Pancreas (tissue), 10 donors: ENCODE measurements around the gene CACNA1C. TPM values are rescaled to one million over a fixed set of nuclear protein-coding genes. Genes with fewer than 3 reads are reported as not detected.

Experiments used
- ATAC-seq, 4 donors: fragments of 200-7000 bp; cut with Tn5 transposase; one replicate each; pipeline versions ENCODE4 v1.8.0 to v1.9.1; 2020; ENCODE audit warnings: mild to moderate bottlenecking in 4 of 4, moderate library complexity in 4 of 4
- DNase-seq, 6 donors: peaks; one replicate each; pipeline ENCODE4 v3.0.0-alpha.2; 2020
- FAIRE-seq: peaks from 2 replicates; lab custom pipeline; 2012; peaks lifted over from hg19 to GRCh38; lab: Jason Lieb, UNC
- H3K27ac ChIP-seq, 4 donors: fragments of 200-600 bp; sonication (generic); 1 replicate in 3 of 4; 2 replicates in 1 of 4; pipeline versions ENCODE4 v1.5.0 to v1.8.0; 2020
- H3K27me3 ChIP-seq, 4 donors: fragments of 200-600 bp; one replicate each; pipeline ENCODE4 v1.8.0; 2021
- H3K36me3 ChIP-seq, 3 donors: fragments of 200-600 bp; sonication (generic) in 1 of 3; one replicate each; pipeline versions ENCODE4 v1.5.0 to v1.8.0; 2020 to 2021
- H3K4me1 ChIP-seq, 3 donors: fragments of 200-600 bp; one replicate each; pipeline ENCODE4 v1.8.0; 2021
- H3K4me3 ChIP-seq, 4 donors: fragments of 200-600 bp; sonication (generic) in 2 of 4; one replicate each; pipeline versions ENCODE4 v1.5.0 to v1.8.0; 2020 to 2021
- H3K9me3 ChIP-seq, 4 donors: fragments of 200-600 bp; one replicate each; pipeline ENCODE4 v1.8.0; 2021
- WGBS, 2 donors: extraction: QIAGEN DNeasy Blood & Tissue Kit; methylation state at CpG; one replicate each; pipeline ENCODE4 v1.1.7; 2013; 5-methylcytosine and 5-hydroxymethylcytosine counted together
- intact Hi-C, 3 donors: fragments of 100-400 bp; cut with DNase I; formaldehyde crosslinking; loops; one replicate each; pipeline versions ENCODE4 v1.11.1 to v1.14.2; 2022
- polyA plus RNA-seq, 2 donors: library from polyadenylated mRNA; stranded (reverse); fragments of 200-250 nt; gene quantifications; one replicate each; pipeline ENCODE4 v1.2.3, GENCODE V29; 2013
- total RNA-seq, 6 donors: library from RNA; stranded (reverse); fragmentation: NEBNext Ultra II Directional in 4 of 6; extraction: Animal tissue kit (Norgen Biotek cat#: 25700) in 4 of 6; gene quantifications; one replicate each; pipeline versions ENCODE4 v1.2.1 to v1.2.4, GENCODE V29; 2021 to 2023
- TF ChIP-seq, protein P1 (sequence below), 4 donors: fragments of 200-600 bp; sonication (generic) in 3 of 4; IDR thresholded peaks; one replicate each; pipeline versions ENCODE4 v1.5.0 to v1.8.0; 2021; ENCODE audit warnings: antibody characterized with exemption in 4 of 4
- donor health status: healthy with polysubstance abuse.
- donor health status: DM: no; HTN: no; CAD: no; lungs with moderate emphysema.
- donor health status: DM: no; HTN: no; CAD: no.
- donor health status: control.
- donor health status: control.
- donor health status: Bipolar disorder and iron deficiency.
- donor health status: DM: yes; HTN: yes; CAD: no.
- donor health status: DM: no; HTN: no; CAD: no.
- donor health status: DM: no; HTN: no; CAD: no.
- donor health status: DM: yes; HTN: yes; CAD: no.

The CACNA1C gene
- total and polyA plus RNA-seq, 8 donors, result 1.2 to 3.8 (median 2.3) TPM

- Histone ChIP-seq H3K27ac (no peak overlapping the region), H3K4me1 (no peaks in the 10 kb centered on the region), H3K27me3 (no peaks in the 10 kb centered on the region), H3K36me3 (no peaks in the 10 kb centered on the region), H3K9me3 (no peaks in the 10 kb centered on the region), H3K4me3 (no peak overlapping the region)
- FAIRE-seq (no peak), ATAC-seq (no peak), DNase-seq (no peak)
- intact Hi-C loops, result no loop called here
- TF ChIP-seq, protein P1, sequence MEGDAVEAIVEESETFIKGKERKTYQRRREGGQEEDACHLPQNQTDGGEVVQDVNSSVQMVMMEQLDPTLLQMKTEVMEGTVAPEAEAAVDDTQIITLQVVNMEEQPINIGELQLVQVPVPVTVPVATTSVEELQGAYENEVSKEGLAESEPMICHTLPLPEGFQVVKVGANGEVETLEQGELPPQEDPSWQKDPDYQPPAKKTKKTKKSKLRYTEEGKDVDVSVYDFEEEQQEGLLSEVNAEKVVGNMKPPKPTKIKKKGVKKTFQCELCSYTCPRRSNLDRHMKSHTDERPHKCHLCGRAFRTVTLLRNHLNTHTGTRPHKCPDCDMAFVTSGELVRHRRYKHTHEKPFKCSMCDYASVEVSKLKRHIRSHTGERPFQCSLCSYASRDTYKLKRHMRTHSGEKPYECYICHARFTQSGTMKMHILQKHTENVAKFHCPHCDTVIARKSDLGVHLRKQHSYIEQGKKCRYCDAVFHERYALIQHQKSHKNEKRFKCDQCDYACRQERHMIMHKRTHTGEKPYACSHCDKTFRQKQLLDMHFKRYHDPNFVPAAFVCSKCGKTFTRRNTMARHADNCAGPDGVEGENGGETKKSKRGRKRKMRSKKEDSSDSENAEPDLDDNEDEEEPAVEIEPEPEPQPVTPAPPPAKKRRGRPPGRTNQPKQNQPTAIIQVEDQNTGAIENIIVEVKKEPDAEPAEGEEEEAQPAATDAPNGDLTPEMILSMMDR (IDR thresholded peaks at IDR 0.05), result no peak
Observed at GRCh38 chr12:2080604-2081003, 27.8 kb downstream of the CACNA1C start.

DNA sequence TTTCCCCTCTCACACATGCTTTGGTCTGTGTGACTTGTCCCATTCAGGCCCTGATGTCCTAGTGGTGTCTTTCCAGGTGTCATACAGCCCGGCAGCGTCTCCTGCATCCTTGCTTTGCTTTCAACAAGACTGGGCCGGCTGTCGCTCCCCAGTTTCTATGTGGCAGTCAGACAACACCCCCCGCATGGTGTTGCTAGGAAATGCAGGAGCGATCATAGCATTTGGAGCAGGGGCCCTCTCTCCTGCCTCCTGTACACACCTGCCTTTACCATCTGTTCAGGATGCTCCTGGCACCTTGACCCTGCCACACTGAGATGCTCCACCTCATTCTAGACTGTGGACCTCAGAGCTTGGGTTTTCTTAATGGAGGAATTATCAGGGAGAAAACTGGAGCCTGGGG, 29.5 kb downstream of the CACNA1C start:
- WGBS, 2 donors, result 56 to 70% methylated on average over 6 of the region's 6 CpGs
- Histone ChIP-seq H3K27ac (no peak overlapping the region), H3K4me1 (no peaks in the 10 kb centered on the region), H3K9me3 (no peaks in the 10 kb centered on the region), H3K27me3 (no peaks in the 10 kb centered on the region), H3K36me3 (no peaks in the 10 kb centered on the region), H3K4me3 (no peak overlapping the region)
- intact Hi-C loops, result no loop called here
- ATAC-seq, result peak in 3 of 4 donors; percentile 31 to 88 (median 85)
- TF ChIP-seq, protein P1 (IDR thresholded peaks at IDR 0.05), result no peak
- peak in 1 of 6 donors; percentile 21 for DNase-seq
- FAIRE-seq, result no peak

GRCh38 chr12:2083008-2083407, 30.2 kb downstream of the CACNA1C start:
- TF ChIP-seq, protein P1 (IDR thresholded peaks at IDR 0.05), result no peak
- DNase-seq, result no peak
- Histone ChIP-seq H3K4me1 (no peaks in the 10 kb centered on the region), H3K4me3 (no peak overlapping the region), H3K36me3 (no peaks in the 10 kb centered on the region), H3K9me3 (no peaks in the 10 kb centered on the region), H3K27me3 (no peaks in the 10 kb centered on the region), H3K27ac (no peak overlapping the region)
- 20 to 54% methylated on average over 1 of the region's 1 CpG for WGBS, 2 donors
- peak in 1 of 4 donors; percentile 26 for ATAC-seq
- no peak for FAIRE-seq
- intact Hi-C loops, result no loop called here

GRCh38 chr12:2083561-2083960, 30.8 kb downstream of the CACNA1C start:
- DNase-seq (no peak), FAIRE-seq (no peak), ATAC-seq (no peak)
- Histone ChIP-seq H3K27me3 (no peaks in the 10 kb centered on the region), H3K4me3 (no peak overlapping the region), H3K9me3 (no peaks in the 10 kb centered on the region), H3K4me1 (no peaks in the 10 kb centered on the region), H3K36me3 (no peaks in the 10 kb centered on the region), H3K27ac (no peak overlapping the region)
- intact Hi-C loops, result no loop called here
- 26 to 38% methylated on average over 1 of the region's 1 CpG for WGBS, 2 donors
- TF ChIP-seq, protein P1 (IDR thresholded peaks at IDR 0.05), result no peak

DNA sequence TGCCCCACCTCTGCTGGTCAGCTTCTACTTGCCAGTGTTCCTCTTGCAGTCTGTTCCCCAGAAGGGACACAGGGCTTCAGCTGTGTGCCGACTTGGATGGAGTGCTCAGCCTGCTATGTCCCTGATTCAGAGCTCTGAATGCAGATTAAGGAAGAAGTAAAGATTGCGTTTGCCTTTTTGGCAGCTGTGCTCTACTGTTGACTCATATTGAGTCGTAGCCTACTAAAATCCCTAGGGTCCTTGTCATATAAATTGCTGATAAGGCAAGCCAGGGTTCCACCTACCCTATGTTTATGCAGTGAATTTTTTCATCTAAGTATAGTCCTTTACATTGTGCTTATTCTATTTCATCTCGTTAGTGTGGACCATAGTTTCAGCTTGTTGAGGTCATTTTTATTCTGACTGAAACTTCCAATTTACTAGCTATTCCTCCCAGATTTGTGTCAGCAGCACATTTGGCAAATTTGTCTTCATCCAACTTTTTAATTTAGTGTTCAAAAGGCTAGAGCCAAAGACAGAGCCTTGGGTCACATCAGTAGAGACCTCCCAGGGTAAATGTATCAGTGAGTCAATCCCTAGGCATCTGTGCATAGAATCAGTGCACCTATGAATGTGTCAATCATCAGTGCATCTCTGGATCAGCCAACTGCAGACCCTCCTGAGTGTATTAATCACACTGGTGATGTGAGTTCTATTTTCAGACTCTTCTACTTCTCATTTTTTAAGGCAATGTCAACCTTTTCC, 31.9 kb downstream of the CACNA1C start:
- ATAC-seq (peak in 1 of 4 donors; percentile 37), FAIRE-seq (no peak), DNase-seq (no peak)
- Histone ChIP-seq H3K4me1 (no peaks in the 10 kb centered on the region), H3K4me3 (no peak overlapping the region), H3K36me3 (no peaks in the 10 kb centered on the region), H3K27ac (no peak overlapping the region), H3K27me3 (no peaks in the 10 kb centered on the region), H3K9me3 (no peaks in the 10 kb centered on the region)
- intact Hi-C loops, result no loop called here
- TF ChIP-seq, protein P1 (IDR thresholded peaks at IDR 0.05), result no peak
- WGBS, 2 donors, result 28 to 45% methylated on average over 4 of the region's 4 CpGs
